SK-N-MC (cell line): Measurements from ENCODE around the gene NSUN3.

Experiments
- EZH2 ChIP-seq: fragments of 200-600 bp; sonication (generic); IDR thresholded peaks from one replicate; pipeline ENCODE4 v1.6.1; 2017; ENCODE audit warnings: antibody characterized with exemption
- FOXP2 ChIP-seq: optimal IDR thresholded peaks from 2 replicates; pipeline ENCODE3; 2011; ENCODE audit warnings: mild to moderate bottlenecking, moderate library complexity; ENCODE audit not compliant: insufficient read depth; ENCODE audit errors: extremely low read length, control extremely low read depth
- POLR2AphosphoS5 ChIP-seq: IDR thresholded peaks from 2 replicates; pipeline ENCODE4 v1.6.1; 2012; ENCODE audit warnings: mild to moderate bottlenecking, low read depth, low read length, borderline replicate concordance

- no peak for TF ChIP-seq FOXP2
- no peak for TF ChIP-seq EZH2
- no peak for TF ChIP-seq POLR2AphosphoS5
Measured at GRCh38 chr3:94121161-94121560, 58.3 kb downstream of the NSUN3 start.
